Fibroblast of pulmonary artery (primary cell): ENCODE data around the gene MAGEB2.

Experiments used
- DNase-seq: peaks from one replicate; pipeline ENCODE4 v3.0.0-alpha.2; 2010; ENCODE audit warnings: low read depth
- H3K4me3 ChIP-seq: replicated peaks from 2 replicates; pipeline ENCODE4 v1.5.1; 2011; ENCODE audit warnings: low read depth, mild to moderate bottlenecking, control low read depth, low read length, moderate library complexity
- CTCF ChIP-seq: IDR thresholded peaks from 2 replicates; pipeline ENCODE4 v1.5.1; 2011; ENCODE audit warnings: mild to moderate bottlenecking, control low read depth, low read length, inconsistent platforms; ENCODE audit errors: missing control alignments

Gene MAGEB2

GRCh38 chrX:30212172-30212571 is 3.2 kb upstream of the MAGEB2 start:
- DNase-seq = no peak
- TF ChIP-seq CTCF = no peak
- no peak overlapping the region for H3K4me3 ChIP-seq

GRCh38 chrX:30217465-30217864 is 2.1 kb downstream of the MAGEB2 start:
- DNase-seq = no peak
- no peak overlapping the region for H3K4me3 ChIP-seq
- TF ChIP-seq CTCF = no peak

- no peak overlapping the region for H3K4me3 ChIP-seq
- no peak for TF ChIP-seq CTCF
- no peak for DNase-seq
Observed at GRCh38 chrX:30219372-30219771, 4.0 kb downstream of the MAGEB2 start.

GRCh38 chrX:30220661-30221060 is 5.3 kb downstream of the MAGEB2 start:
- TF ChIP-seq CTCF = no peak
- no peak for DNase-seq
- H3K4me3 ChIP-seq = no peak overlapping the region

- no peak for TF ChIP-seq CTCF
- DNase-seq = no peak
- H3K4me3 ChIP-seq = no peak overlapping the region
Observed at GRCh38 chrX:30224536-30224935, 9.2 kb downstream of the MAGEB2 start.

GRCh38 chrX:30228526-30228925 is 13.2 kb downstream of the MAGEB2 start:
- no peak for TF ChIP-seq CTCF
- H3K4me3 ChIP-seq = no peak overlapping the region
- DNase-seq = no peak

- no peak within 1 kb of the TSS for H3K4me3 ChIP-seq
- no peak for DNase-seq
- TF ChIP-seq CTCF = no peak
Observed at GRCh38 chrX:30230395-30230794, 15.0 kb downstream of the MAGEB2 start, which contains the start of gene MAGEB3. TSS of gene MAGEB3 (plus strand) at chrX:30230657. CDS start at chrX:30235925, 5,268 bp downstream.
